GM23248 (cell line): Measurements from ENCODE around the gene TLE2.

Experiments used
- EZH2 ChIP-seq: fragments of 200-600 bp; sonication (generic); IDR thresholded peaks from 2 replicates; pipeline ENCODE4 v1.6.1; 2018; ENCODE audit warnings: antibody characterized with exemption, mild to moderate bottlenecking; ENCODE audit not compliant: insufficient read depth, poor library complexity, severe bottlenecking
- EZH2phosphoT487 ChIP-seq: fragments of 200-600 bp; sonication (generic); IDR thresholded peaks from 2 replicates; pipeline ENCODE4 v1.6.1; 2018; ENCODE audit warnings: antibody characterized with exemption, moderate library complexity, mild to moderate bottlenecking, low read depth; ENCODE audit not compliant: insufficient read depth

GRCh38 chr19:2962018-2962670, 66.9 kb downstream of the TLE2 start:
- TF ChIP-seq EZH2 = no peak
- TF ChIP-seq EZH2phosphoT487 = no peak
